HCT116 (cell line): Measurements from ENCODE around the gene DTNB. TPM values are rescaled to one million over a fixed set of nuclear protein-coding genes. Genes with fewer than 3 reads are reported as not detected.

ENCODE experiments used
- ATAC-seq: fragments of 200-7000 bp; cut with Tn5 transposase; 2 replicates; pipeline ENCODE4 v1.9.1; 2020; ENCODE audit warnings: mild to moderate bottlenecking, moderate library complexity
- BruUV-seq: library from RNA; stranded (reverse); fragments of 400-500 nt; replicated peaks from 2 replicates; lab custom pipeline; 2021; lab: Mats Ljungman, UMichigan
- CTCF ChIA-PET: fragments of 300-600 bp; sonication (Branson Sonifier 250); formaldehyde crosslinking; loops from one replicate; lab custom pipeline; 2021; ENCODE audit warnings: antibody characterized with exemption; lab: Charles Lee
- POLR2A ChIA-PET: fragments of 300-600, 350-600 bp; sonication (Branson Sonifier 250); formaldehyde crosslinking; loops from one replicate; lab custom pipeline; 2021; ENCODE audit warnings: antibody characterized with exemption; lab: Charles Lee
- RAD21 ChIA-PET, 2 experiments: fragments of 300-600 bp; sonication (Branson Sonifier 250); formaldehyde crosslinking; loops; one replicate each; lab custom pipeline; 2023; ENCODE audit warnings: low total read pairs in 2 of 2; ENCODE audit not compliant: uncharacterized antibody in 2 of 2, unreplicated experiment in 2 of 2, low non-redundant PET in 1 of 2; lab: Charles Lee
- DNase-seq: peaks from one replicate; pipeline ENCODE4 v3.0.0-alpha.2; 2010; ENCODE audit warnings: low read depth, low spot score
- H2AFZ ChIP-seq: fragments of 200-600 bp; shearing (Covaris generic), sonication (generic); 2 replicates; pipeline ENCODE4 v1.6.1; 2017; ENCODE audit warnings: low read depth, mixed run types, mixed read lengths, antibody characterized with exemption, low read length; ENCODE audit not compliant: poor library complexity, severe bottlenecking
- H3K27ac ChIP-seq: 2 replicates; pipeline ENCODE4 v1.5.1; 2012; ENCODE audit warnings: low read depth, low read length
- H3K27me3 ChIP-seq: fragments of 200-600 bp; sonication (generic); 2 replicates; pipeline ENCODE4 v1.6.1; 2016; ENCODE audit warnings: mixed run types, low read length, mixed read lengths; ENCODE audit not compliant: insufficient read depth
- H3K36me3 ChIP-seq, 2 experiments: fragments of 200-500 bp in 1 of 2; fragments of 200-600 bp in 1 of 2; sonication (Bioruptor generic) in 1 of 2; sonication (generic) in 1 of 2; 2 replicates each; pipeline versions ENCODE4 v1.5.1 to v1.6.1; 2014 to 2016; ENCODE audit warnings: low read length in 2 of 2, inconsistent platforms in 1 of 2, mixed read lengths in 1 of 2, mixed run types in 1 of 2; ENCODE audit not compliant: insufficient read depth in 2 of 2, control insufficient read depth in 1 of 2
- H3K4me1 ChIP-seq, 2 experiments: fragments of 200-600 bp in 1 of 2; sonication (generic) in 1 of 2; 2 replicates each; pipeline versions ENCODE4 v1.5.1 to v1.6.1; 2012 to 2017; ENCODE audit warnings: low read length in 2 of 2, inconsistent platforms in 1 of 2, mild to moderate bottlenecking in 1 of 2, mixed read lengths in 1 of 2, mixed run types in 1 of 2, moderate library complexity in 1 of 2; ENCODE audit not compliant: insufficient read depth in 2 of 2, control insufficient read depth in 1 of 2
- H3K4me2 ChIP-seq: fragments of 200-600 bp; sonication (generic); 2 replicates; pipeline ENCODE4 v1.6.1; 2017; ENCODE audit warnings: mixed run types, low read length, mixed read lengths
- H3K4me3 ChIP-seq, 2 experiments: fragments of 200-600 bp in 1 of 2; sonication (generic) in 1 of 2; replicated peaks in 1 of 2; 2 replicates each; pipeline ENCODE4 v1.5.1; 2011 to 2016; ENCODE audit warnings: low read length in 2 of 2, control low read depth in 1 of 2, low read depth in 1 of 2, mild to moderate bottlenecking in 1 of 2, mixed read lengths in 1 of 2, mixed run types in 1 of 2
- H3K79me2 ChIP-seq: fragments of 200-600 bp; sonication (generic); 2 replicates; pipeline ENCODE4 v1.6.1; 2017; ENCODE audit warnings: mild to moderate bottlenecking, mixed run types, low read length, moderate library complexity, mixed read lengths; ENCODE audit not compliant: insufficient read depth
- H3K9ac ChIP-seq: fragments of 200-600 bp; sonication (generic); 2 replicates; pipeline ENCODE4 v1.6.1; 2016; ENCODE audit warnings: low read length, mixed read lengths
- H3K9me2 ChIP-seq: fragments of 200-600 bp; sonication (generic), shearing (Covaris generic); 2 replicates; pipeline ENCODE4 v1.6.1; 2017; ENCODE audit warnings: mixed run types, mild to moderate bottlenecking, moderate library complexity; ENCODE audit not compliant: insufficient read depth
- H3K9me3 ChIP-seq, 2 experiments: fragments of 200-500 bp in 1 of 2; fragments of 200-600 bp in 1 of 2; sonication (Bioruptor generic) in 1 of 2; sonication (generic) in 1 of 2; 2 replicates each; pipeline ENCODE4 v1.6.1; 2014 to 2017; ENCODE audit warnings: low read length in 2 of 2, mixed read lengths in 2 of 2, inconsistent platforms in 1 of 2, low read depth in 1 of 2, mild to moderate bottlenecking in 1 of 2, mixed run types in 1 of 2, moderate library complexity in 1 of 2; ENCODE audit not compliant: control insufficient read depth in 1 of 2, insufficient read depth in 1 of 2
- H4K20me1 ChIP-seq: fragments of 200-600 bp; sonication (generic), shearing (Covaris generic); 2 replicates; pipeline ENCODE4 v1.6.1; 2017; ENCODE audit warnings: mixed run types, mild to moderate bottlenecking, moderate library complexity; ENCODE audit not compliant: insufficient read depth
- ATF3 ChIP-seq: IDR thresholded peaks from 2 replicates; pipeline ENCODE4 v1.6.1; 2012
- CTCF ChIP-seq, 3 experiments: fragments of 200-600 bp in 1 of 3; sonication (generic) in 1 of 3; IDR thresholded peaks in 2 of 3; conservative IDR thresholded peaks in 1 of 3; 2 replicates each; pipeline ENCODE4 v1.5.1; 2012 to 2017; ENCODE audit warnings: low read depth in 2 of 3, low read length in 2 of 3, antibody characterized with exemption in 1 of 3, borderline replicate concordance in 1 of 3, control low read depth in 1 of 3, mild to moderate bottlenecking in 1 of 3, mixed read lengths in 1 of 3, mixed run types in 1 of 3, moderate library complexity in 1 of 3; ENCODE audit not compliant: insufficient read depth in 1 of 3
- EGR1 ChIP-seq: IDR thresholded peaks from 2 replicates; pipeline ENCODE4 v1.6.1; 2012; ENCODE audit warnings: low read depth
- FOSL1 ChIP-seq: IDR thresholded peaks from 2 replicates; pipeline ENCODE4 v1.6.1; 2012; ENCODE audit warnings: low read depth
- MAX ChIP-seq: IDR thresholded peaks from 2 replicates; pipeline ENCODE4 v1.6.1; 2012
- POLR2A ChIP-seq: IDR thresholded peaks from 2 replicates; pipeline ENCODE4 v1.7.0; 2011; ENCODE audit warnings: borderline replicate concordance; ENCODE audit not compliant: insufficient read depth, insufficient read length; ENCODE audit errors: extremely low read depth
- POLR2AphosphoS5 ChIP-seq: IDR thresholded peaks from 2 replicates; pipeline ENCODE4 v1.6.1; 2011; ENCODE audit warnings: mild to moderate bottlenecking, low read depth, low read length, moderate library complexity
- REST ChIP-seq: IDR thresholded peaks from 2 replicates; pipeline ENCODE4 v1.6.1; 2012; ENCODE audit warnings: low read depth
- SIN3A ChIP-seq: IDR thresholded peaks from 2 replicates; pipeline ENCODE4 v1.6.1; 2012; ENCODE audit warnings: low read depth
- SP1 ChIP-seq: IDR thresholded peaks from 2 replicates; pipeline ENCODE4 v1.6.1; 2012; ENCODE audit warnings: low read depth
- SRF ChIP-seq: IDR thresholded peaks from 2 replicates; pipeline ENCODE4 v1.6.1; 2012; ENCODE audit warnings: low read depth
- TCF7L2 ChIP-seq: IDR thresholded peaks from 2 replicates; pipeline ENCODE4 v1.7.0; 2011; ENCODE audit warnings: borderline replicate concordance, inconsistent platforms; ENCODE audit not compliant: insufficient read depth, insufficient read length; ENCODE audit errors: extremely low read depth
- YY1 ChIP-seq: IDR thresholded peaks from 2 replicates; pipeline ENCODE4 v1.6.1; 2011; ENCODE audit warnings: low read length, low read depth, moderate library complexity, mild to moderate bottlenecking; ENCODE audit not compliant: insufficient replicate concordance; ENCODE audit errors: extremely low read depth
- ZFX ChIP-seq: fragments of 450-650 bp; IDR thresholded peaks from 2 replicates; pipeline ENCODE4 v1.6.1; 2017
- intact Hi-C: fragments of 100-400 bp; cut with micrococcal nuclease; formaldehyde crosslinking; loops from 2 replicates; pipeline ENCODE4 v1.10.0; 2022
- total RNA-seq: library from RNA; stranded (reverse); gene quantifications from one replicate; pipeline ENCODE4 v1.2.1, GENCODE V29; 2021; ENCODE audit not compliant: unreplicated experiment

The DTNB gene
- total RNA-seq, 1 experiment from 2014 or later: 30.2 TPM

- H4K20me1 ChIP-seq: no peaks in the 10 kb centered on the region
- ChIA-PET POLR2A (no interaction called here), RAD21 (no interaction called here), CTCF (no interaction called here)
- H3K4me1 ChIP-seq: no peaks in the 10 kb centered on the region
- no peak for DNase-seq
- no peaks in the 10 kb centered on the region for H3K36me3 ChIP-seq
- intact Hi-C loops: no loop called here
- H2AFZ ChIP-seq: no peak overlapping the region
- no peak overlapping the region for H3K9ac ChIP-seq
- no peak for ATAC-seq
- TF ChIP-seq EGR1: no peak
- TF ChIP-seq SIN3A: no peak
- no peak for TF ChIP-seq POLR2A
- no peak for TF ChIP-seq YY1
- no peak for TF ChIP-seq POLR2AphosphoS5
- no peak for TF ChIP-seq MAX
- TF ChIP-seq ATF3: no peak
- TF ChIP-seq FOSL1: no peak
- no peaks in the 10 kb centered on the region for H3K79me2 ChIP-seq
- H3K9me2 ChIP-seq: no peaks in the 10 kb centered on the region
- no peaks in the 10 kb centered on the region for H3K27me3 ChIP-seq
- no peaks in the 10 kb centered on the region for H3K9me3 ChIP-seq
- no peak overlapping the region for H3K4me2 ChIP-seq
- no peak overlapping the region for H3K27ac ChIP-seq
- BruUV-seq: no TSS peak
- H3K4me3 ChIP-seq: no peak overlapping the region
These were observed 271.9 kb downstream of the DTNB start for GRCh38 chr2:25401307-25402026.

- CTCF ChIA-PET: no interaction called here
- no peak for TF ChIP-seq SRF
- no peak for TF ChIP-seq TCF7L2
- TF ChIP-seq CTCF (IDR thresholded peaks at IDR 0.05 in 2 of 3, conservative IDR thresholded peaks at IDR 0.05 in 1 of 3; ENCODE audit: borderline replicate concordance in 1 of 3, insufficient read depth in 1 of 3, low read depth in 2 of 3, low read length in 2 of 3): no peak
- no peak for TF ChIP-seq FOSL1
- TF ChIP-seq YY1: no peak
- no peak for TF ChIP-seq REST
- no peak for TF ChIP-seq ZFX
- TF ChIP-seq SP1: no peak
These were observed 272.7 kb downstream of the DTNB start for GRCh38 chr2:25400576-25401216.

More at GRCh38 chr2:25400576-25401216, 272.7 kb downstream of the DTNB start:
- no peaks in the 10 kb centered on the region for H3K4me1 ChIP-seq
- DNase-seq: no peak
- no peaks in the 10 kb centered on the region for H3K79me2 ChIP-seq
- intact Hi-C loops: no loop called here
- ChIA-PET RAD21 (no interaction called here), POLR2A (no interaction called here)
- no peak overlapping the region for H2AFZ ChIP-seq
- no peaks in the 10 kb centered on the region for H3K9me3 ChIP-seq
- H3K36me3 ChIP-seq: no peaks in the 10 kb centered on the region
- H3K27ac ChIP-seq: no peak overlapping the region
- H4K20me1 ChIP-seq: no peaks in the 10 kb centered on the region
- no peak for ATAC-seq
- H3K27me3 ChIP-seq: no peaks in the 10 kb centered on the region
- H3K9me2 ChIP-seq: no peaks in the 10 kb centered on the region
- no peak overlapping the region for H3K4me3 ChIP-seq
- no TSS peak for BruUV-seq
- H3K4me2 ChIP-seq: no peak overlapping the region
- no peak overlapping the region for H3K9ac ChIP-seq
